MM.1S (cell line): Measurements from ENCODE around the gene DCST1.

ENCODE experiments used
- EZH2 ChIP-seq: fragments of 300-600 bp; sonication (generic); optimal IDR thresholded peaks from 2 replicates; pipeline ENCODE3; 2017; ENCODE audit warnings: low read depth, mild to moderate bottlenecking, antibody characterized with exemption, low read length, mixed read lengths
- EZH2phosphoT487 ChIP-seq: fragments of 300-600 bp; sonication (generic); IDR thresholded peaks from 2 replicates; pipeline ENCODE4 v1.6.1; 2018; ENCODE audit warnings: antibody characterized with exemption, low read length
- TF ChIP-seq, protein P1 (sequence below): fragments of 300-600 bp; sonication (generic); IDR thresholded peaks from 2 replicates; pipeline ENCODE4 v1.5.1; 2016; ENCODE audit warnings: antibody characterized with exemption, low read length, mixed read lengths

DNA sequence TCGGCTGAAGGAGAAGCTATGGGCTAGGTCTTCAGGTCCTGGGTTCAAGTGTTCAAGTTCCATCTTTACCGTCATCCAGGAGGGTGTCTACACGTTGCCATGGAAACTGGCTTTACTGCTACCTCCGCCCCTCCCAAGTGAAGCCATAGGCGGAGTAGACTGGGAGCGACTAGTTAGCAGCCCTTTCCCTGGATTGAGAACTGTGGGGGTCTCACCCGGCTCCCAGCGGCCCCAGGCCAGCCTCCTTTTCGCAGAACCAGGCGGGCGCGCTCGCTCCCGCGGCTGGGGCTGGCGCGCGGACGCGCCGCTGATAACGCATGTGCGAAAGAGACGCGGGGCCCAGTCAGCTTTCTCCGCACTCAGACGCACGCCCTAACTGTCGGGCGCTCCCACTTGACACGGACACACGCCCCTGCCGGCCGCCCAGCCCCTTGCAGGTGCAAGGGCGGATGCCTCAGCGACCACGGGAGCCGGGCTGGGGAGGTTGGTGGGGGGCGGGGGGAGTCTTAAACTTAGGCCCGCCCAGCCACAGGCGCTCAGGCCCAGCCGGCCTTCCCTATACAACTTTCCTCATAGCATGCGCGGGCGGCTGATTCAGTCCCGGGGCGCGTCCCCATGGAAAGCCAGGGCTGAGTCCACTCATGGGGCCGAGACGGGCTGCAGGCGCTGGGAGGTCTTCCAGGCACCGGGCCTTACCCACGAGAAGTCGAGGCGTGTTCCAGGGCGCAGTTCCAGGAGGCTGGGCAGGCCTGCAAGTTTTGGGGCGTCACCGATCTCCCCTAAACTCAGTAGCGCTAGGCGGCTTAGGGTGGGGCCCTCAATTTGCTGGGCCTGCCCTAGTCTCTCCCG, 37.3 kb downstream of the DCST1 start:
- TF ChIP-seq, protein P1, sequence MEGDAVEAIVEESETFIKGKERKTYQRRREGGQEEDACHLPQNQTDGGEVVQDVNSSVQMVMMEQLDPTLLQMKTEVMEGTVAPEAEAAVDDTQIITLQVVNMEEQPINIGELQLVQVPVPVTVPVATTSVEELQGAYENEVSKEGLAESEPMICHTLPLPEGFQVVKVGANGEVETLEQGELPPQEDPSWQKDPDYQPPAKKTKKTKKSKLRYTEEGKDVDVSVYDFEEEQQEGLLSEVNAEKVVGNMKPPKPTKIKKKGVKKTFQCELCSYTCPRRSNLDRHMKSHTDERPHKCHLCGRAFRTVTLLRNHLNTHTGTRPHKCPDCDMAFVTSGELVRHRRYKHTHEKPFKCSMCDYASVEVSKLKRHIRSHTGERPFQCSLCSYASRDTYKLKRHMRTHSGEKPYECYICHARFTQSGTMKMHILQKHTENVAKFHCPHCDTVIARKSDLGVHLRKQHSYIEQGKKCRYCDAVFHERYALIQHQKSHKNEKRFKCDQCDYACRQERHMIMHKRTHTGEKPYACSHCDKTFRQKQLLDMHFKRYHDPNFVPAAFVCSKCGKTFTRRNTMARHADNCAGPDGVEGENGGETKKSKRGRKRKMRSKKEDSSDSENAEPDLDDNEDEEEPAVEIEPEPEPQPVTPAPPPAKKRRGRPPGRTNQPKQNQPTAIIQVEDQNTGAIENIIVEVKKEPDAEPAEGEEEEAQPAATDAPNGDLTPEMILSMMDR = peak; percentile 47
- TF ChIP-seq EZH2 (no peak), EZH2phosphoT487 (no peak)
